GM11168 (cell line): ENCODE data around the gene ZNF622.

Experiments
- in situ Hi-C: fragments of 300-500 bp; cut with MboI; formaldehyde crosslinking; loops from one replicate; pipeline ENCODE4 v1.12.0; 2022; ENCODE audit warnings: low sequenced_read_pairs; ENCODE audit not compliant: unreplicated experiment

Gene ZNF622

DNA sequence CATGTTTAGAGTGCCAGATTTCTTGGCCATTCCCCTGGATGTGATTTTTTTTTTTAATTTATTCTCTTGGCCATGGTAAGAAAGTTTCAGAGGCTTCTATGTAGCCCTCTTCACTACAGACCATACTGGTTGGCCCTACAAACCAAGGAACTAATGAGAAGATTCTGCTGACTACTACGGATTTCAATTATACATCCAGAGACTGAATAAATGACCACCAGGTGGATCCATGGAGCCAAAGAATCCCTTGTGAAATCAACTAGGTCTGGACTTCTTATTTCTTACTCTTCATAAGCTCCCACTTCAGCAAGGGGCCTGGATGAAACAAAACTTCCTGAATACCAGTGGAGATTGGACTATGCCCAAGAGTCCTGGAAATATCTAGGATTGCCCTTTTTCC lies 27.6 kb downstream of the ZNF622 start:
- in situ Hi-C loops, result loop anchor here (25.0 kb wide), 1 partner anchor 276 kb away; no protein-coding TSS in a partner anchor

DNA sequence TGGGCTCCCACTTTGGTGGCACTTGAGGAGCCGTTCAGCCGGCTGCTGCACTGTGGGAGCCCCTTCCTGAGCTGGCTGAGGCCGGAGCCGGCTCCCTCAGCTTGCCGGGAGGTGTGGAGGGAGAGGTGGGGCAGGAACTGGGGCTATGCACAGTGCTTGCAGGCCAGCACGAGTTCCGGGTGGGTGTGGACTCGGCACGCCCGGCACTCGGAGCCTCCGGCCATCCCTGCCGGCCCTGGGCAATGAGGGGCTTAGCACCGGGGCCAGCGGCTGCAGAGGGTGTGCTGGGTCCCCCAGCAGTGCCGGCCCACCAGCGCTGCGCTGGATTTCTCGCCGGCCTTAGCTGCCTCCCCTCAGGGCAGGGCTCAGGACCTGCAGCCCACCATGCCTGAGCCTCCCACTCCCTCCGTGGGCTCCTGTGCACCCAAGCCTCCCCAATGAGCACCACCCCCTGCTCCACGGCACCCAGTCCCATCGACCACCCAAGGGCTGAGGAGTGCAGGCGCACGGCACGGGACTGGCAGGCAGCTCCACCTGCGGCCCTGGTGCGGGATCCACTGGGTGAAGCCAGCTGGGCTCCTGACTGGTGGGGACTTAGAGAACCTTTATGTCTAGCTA lies 29.4 kb downstream of the ZNF622 start:
- in situ Hi-C loops, result loop anchor here (25.0 kb wide), 1 partner anchor 274 kb away; no protein-coding TSS in a partner anchor

DNA sequence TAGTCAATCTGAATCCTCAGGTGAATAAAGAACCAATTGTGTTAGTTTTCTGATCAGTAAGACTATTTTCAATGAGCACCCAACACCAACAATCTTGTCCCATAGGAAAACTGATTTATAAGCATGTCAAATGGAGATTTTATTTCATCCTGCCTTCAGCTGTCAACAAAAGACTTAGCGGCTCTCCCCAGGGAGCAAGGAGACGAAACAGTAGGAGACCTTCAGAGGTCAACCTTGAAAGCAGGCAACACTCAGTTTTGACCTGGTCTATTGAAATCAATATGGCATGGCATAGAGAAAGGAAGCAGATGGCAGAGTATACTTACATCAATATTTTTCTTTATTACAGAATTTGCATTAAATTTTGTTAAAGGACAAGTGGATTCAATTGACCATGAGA lies 34.1 kb downstream of the ZNF622 start:
- in situ Hi-C loops, result loop anchor here (25.0 kb wide), 1 partner anchor 269 kb away; no protein-coding TSS in a partner anchor

DNA sequence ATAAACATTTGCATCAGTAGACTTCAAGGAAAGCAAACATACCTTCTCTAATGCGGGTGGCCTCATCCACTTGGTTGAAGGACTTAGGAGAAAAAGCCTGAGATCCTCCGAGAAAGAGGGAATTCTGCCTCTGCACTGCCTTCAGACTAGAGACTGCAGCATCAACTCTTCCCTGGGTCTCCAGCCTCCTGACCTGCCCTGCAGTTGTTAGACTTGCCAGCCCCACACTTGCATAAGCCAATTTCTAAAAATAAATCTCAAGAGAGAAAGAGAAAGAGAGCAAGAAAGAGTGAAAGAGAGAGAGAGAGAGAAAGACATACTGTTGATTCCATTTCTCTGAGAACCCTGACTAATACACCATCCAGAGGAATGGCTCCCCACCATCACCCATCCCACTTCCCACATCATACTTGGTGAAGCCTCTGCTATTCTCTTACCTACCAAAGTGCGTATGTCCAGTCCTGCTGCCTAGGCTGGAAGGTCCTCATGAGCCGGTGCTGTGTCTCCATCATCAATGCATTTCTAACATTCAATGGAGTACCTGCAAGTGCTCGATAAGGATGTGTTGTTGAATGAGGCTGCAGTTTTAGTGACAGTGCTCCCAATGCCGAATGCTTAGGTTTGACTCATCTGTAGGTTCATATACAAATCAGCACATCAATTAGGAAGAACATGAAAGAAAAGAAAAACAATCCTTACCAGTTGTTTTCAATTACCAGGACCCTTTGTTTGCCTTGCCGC lies 35.1 kb downstream of the ZNF622 start:
- in situ Hi-C loops, result loop anchor here (25.0 kb wide), 1 partner anchor 268 kb away; no protein-coding TSS in a partner anchor

DNA sequence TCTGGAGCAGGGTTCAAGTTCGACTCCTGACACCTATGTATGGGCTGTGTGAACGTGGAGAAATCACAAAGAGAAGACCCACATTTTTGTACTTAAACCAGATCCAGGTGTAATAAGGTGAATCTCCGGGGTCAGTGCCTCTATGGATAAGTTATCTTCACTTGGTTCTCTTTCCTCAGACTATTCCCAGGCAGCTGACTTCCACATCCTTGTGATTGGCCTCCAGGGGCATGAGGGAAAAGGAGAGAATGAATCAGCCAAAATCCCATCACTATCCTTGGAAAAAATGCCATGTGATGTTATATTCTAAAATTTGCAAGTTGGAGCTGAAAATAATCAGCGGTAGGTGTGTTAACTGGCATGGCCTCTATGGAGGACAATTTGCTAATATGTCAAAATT lies 37.2 kb downstream of the ZNF622 start:
- in situ Hi-C loops, result loop anchor here (25.0 kb wide), 1 partner anchor 266 kb away; no protein-coding TSS in a partner anchor

DNA sequence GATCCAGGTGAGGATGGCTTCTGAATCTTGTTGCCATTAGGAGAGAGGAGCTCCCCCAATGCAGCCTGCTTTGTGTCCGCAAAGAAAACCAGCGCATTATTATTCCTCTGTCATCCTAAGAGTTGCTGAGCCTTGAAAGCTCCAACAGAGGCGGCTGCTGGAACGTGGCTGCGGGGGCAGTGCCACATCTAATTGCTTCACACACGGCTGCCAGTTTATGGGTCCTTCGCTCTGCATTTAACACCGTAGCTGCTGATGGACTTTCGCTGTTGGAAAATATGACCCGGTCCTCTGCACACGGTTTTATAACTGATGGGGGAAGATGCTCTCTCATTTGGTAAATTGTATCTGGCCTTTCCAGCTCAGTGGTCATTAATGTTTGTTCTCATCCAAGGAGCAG lies 38.0 kb downstream of the ZNF622 start:
- in situ Hi-C loops, result loop anchor here (25.0 kb wide), 1 partner anchor 265 kb away; no protein-coding TSS in a partner anchor

DNA sequence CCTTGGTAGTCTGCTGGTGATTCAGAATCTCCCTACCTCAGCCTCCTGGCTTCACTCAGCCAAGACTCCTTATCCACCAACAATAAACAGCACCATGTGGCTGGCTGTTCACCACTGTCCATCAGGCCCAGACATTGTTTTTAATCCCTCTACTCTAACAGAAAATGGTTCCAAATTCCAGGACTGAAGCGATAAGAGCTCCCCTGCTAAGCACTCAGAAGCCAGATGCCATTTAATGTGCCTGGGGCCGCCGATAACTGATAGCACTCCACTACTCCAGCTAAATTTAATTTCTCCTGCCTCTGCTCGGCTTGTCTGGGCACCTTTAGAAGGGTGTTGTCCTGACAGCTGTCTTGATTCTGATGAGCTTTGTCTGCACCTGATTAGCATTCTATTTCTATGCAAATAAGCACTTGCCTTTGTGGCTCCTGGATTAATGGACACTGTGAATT lies 47.1 kb downstream of the ZNF622 start:
- in situ Hi-C loops, result no loop called here

DNA sequence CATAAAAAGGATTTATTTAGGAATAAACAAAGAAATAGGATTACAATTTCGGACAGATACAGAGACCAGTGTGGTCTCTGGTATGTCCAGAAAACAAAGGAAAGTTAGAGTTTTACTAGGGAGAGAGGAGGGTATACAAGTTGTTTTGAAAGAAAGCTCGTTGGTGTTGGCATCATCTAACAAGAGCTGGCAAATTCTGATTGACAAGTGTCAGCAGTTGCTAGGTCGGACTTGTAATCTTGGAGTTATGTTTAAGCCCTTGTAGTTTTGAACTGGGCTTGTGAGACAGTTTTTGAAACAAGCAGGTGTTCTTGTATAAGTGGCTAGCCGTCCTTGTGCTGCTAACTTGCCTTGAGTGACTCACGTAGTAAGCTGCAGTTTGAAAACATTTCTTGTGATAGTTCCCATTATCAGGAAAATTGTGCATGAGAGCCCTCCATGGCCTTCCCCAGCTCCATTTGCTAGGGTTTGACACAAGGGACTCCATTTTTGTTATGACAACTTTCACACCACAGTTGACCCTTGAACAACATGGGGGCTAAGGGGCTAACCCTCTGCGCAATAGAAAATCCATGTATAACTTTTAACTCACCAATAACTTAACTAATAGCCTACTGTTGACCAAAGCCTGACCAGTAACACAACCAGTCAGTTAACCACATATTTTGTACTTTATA lies 48.1 kb downstream of the ZNF622 start:
- in situ Hi-C loops, result no loop called here

DNA sequence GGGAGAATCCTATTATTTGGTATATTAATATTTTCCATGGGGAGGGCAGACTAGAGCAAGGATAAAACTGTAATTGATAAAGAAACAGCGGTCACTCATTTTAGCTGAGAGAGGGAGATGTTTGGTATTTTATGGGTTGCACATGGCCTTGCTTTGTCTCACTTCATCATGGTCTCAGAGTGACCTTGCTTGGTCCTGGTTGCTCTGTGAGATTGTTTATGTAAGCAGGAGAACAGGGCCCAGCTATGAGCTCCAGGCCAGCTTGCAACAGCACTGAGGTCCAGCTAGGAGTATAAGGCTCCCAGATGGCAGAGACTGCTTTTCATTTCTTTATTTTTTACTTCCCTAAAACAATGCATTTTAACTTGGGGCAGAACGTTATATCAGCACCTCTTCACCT lies 50.7 kb downstream of the ZNF622 start:
- in situ Hi-C loops, result no loop called here

DNA sequence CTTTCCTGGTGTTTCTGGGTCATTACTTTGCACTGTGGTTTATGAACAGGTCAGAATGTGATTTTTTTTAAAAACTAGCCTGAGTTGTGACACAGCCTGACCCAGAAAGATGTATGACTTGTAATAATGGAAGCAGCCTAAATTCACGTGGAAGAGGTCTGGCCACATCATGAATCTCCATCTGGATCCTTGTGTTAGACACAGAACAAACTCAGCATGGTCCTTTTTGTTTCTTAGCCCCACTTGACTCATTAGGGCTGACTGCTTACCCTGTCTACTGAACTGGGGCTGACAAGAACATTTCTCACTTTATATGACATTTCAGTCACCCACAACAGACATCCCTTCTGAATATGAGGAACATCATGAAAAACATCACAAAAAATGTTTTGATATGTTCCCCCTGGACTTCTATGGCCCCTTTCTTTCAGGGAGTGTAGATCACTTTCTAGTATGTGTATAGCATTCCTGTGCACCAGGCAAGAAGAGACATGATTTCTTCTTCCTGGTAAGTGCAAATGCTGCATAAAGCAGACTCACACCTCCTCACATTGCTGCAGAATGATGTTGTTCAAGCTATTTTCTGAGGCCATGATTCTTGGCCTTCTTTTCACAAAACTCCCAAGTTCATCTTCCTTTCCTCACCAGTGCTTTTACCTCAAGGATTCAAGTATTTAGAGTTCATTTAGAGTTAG lies 52.3 kb downstream of the ZNF622 start:
- in situ Hi-C loops, result no loop called here

DNA sequence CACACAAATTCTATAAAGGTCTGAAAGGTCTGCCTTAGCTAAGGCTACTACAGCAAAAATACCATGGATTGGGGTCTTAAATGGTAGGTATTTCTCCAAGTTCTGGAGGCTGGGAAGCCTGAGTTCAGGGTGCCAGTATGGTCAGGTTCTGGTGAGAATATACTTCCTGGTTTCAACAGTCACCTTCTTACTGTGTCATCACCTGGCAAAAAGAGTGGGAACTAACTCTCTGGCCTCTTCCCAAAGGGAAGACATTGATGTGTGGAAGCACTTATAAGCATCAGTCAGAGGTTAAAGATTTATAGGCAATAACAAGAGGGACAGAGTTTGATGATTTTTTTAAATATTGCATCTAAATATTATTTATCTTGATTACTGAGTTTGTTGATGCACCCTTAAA lies 53.0 kb downstream of the ZNF622 start:
- in situ Hi-C loops, result no loop called here

DNA sequence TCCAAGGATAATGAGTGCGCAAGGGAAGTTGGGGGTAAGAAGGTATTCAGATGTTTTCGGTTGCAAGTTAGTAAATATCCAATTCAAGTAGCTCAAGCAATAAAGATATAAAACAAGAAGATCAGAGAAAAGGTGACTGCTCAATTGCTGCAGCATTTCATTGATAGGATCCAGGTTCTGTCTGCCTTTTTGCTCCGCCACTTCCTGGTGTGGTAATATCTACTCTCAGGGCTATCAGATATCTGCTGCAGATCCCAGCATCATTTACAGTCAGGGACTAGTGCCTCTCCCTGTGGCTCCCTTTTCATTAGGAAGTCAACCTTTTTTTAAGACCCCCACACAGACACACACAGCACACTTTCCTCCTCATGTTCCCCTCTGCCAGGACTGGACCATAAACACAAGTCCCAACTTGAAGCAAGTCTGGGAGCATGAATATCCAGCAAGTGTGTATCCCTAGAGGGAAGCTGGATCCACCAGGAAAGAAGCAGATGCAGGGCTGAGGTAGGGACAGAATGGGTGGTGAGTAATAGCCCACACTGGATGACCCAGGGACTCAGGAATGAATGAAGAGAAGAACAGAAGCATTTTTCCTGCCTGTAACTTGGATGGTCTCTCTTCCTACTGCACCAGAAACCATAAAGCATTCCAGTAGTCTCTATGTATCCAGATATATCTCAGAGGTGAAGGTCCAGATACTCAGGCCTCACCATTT lies 53.7 kb downstream of the ZNF622 start:
- in situ Hi-C loops, result no loop called here

DNA sequence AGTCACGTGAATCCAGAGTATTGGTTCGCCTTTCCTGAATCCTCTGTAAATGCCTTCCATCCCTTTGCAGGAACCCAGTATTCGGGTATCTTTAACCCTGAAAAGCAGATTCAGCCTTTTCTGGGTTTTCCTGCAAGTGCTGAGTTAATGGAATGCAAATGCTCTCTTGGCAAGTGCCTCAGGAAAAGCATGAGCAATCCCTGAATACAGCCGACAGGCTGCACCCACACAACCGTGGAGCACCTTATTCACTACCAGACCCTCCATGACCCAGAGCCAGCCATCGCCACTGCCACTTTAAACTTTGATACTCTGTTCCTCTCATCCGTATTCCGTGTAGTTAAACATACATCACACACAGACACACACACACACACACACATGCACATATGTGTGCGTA lies 54.4 kb downstream of the ZNF622 start:
- in situ Hi-C loops, result no loop called here

DNA sequence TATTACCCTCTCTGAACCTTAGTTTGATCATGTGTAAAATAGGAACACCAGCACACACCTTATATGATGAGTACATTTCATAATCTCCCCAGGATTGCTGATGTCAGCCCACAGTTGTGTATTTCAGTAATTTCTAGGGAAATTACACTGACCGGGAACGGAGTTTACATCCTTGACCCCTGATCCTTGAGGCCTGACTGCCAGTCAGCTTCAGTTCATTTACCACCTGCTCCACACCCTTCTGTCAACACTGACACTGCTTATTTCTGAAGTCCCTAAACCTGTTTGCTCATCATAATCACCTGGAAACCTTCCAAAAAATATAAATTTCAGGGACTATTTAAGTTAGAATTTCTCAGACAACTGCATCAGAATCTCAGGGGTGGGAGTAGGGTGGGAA lies 55.3 kb downstream of the ZNF622 start:
- in situ Hi-C loops, result no loop called here

DNA sequence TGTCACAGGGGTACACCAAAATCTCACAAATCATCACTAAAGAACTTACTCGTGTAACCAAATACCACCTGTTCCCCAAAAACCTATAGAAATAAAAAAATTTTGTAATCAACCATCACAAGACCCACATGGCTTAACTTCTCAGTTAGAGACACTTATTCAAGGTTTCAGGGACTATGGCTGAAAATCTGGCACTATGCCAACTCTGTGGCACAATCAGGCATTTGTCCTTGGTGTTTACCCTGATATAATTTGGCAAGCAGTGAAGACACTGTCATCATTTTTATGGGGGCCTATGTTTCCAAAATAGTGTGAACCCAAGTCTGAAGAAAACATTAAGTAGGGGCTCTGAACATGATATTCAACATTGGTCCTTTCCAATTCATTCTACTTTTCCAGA lies 59.0 kb downstream of the ZNF622 start:
- in situ Hi-C loops, result no loop called here

DNA sequence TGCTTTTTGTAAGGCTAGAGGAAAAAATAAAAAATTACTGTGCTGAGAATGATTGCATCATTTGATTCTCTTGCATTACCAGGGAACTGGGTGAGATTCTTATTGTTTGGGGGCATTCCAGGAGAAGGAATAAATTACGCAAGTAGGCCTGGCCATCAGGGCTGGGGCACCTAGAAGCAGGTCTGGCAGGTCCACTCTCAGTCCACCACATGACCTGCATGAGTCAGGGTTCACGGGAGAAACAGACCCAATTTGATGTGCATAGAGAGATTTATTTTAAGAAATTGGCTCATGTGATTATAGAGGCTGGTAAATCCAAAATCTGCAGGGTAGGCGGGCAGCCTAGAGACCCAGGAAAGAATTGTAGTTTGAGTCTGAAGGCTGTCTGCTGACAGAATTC lies 59.6 kb downstream of the ZNF622 start:
- in situ Hi-C loops, result no loop called here
